Endothelial cell of umbilical vein (primary cell): Measurements from ENCODE around the gene DUSP3.

Experiments used
- EZH2 ChIP-seq: IDR thresholded peaks from 2 replicates; pipeline ENCODE4 v1.6.1; 2012; ENCODE audit warnings: borderline replicate concordance, low read depth, mild to moderate bottlenecking, moderate library complexity, low read length, inconsistent platforms; ENCODE audit not compliant: severe bottlenecking
- FOS ChIP-seq: IDR thresholded peaks from 2 replicates; pipeline ENCODE4 v1.6.1; 2011; ENCODE audit warnings: mild to moderate bottlenecking, low read length, moderate library complexity, borderline replicate concordance; ENCODE audit not compliant: insufficient read depth
- GATA2 ChIP-seq: IDR thresholded peaks from 2 replicates; pipeline ENCODE4 v1.7.0; 2011; ENCODE audit warnings: low read depth, mild to moderate bottlenecking, moderate library complexity, mixed read lengths, low read length; ENCODE audit not compliant: insufficient read length, insufficient read depth
- JUN ChIP-seq: IDR thresholded peaks from 2 replicates; pipeline ENCODE4 v1.6.1; 2011; ENCODE audit warnings: borderline replicate concordance, low read depth; ENCODE audit not compliant: insufficient read length, insufficient read depth
- MYC ChIP-seq: IDR thresholded peaks from one replicate; pipeline ENCODE4 v1.6.1; 2011; ENCODE audit warnings: mild to moderate bottlenecking, low read depth, low read length
- POLR2A ChIP-seq: IDR thresholded peaks from 2 replicates; pipeline ENCODE4 v1.6.1; 2012; ENCODE audit warnings: low read depth, mild to moderate bottlenecking, control low read depth, low read length
- POLR2AphosphoS5 ChIP-seq: IDR thresholded peaks from 2 replicates; pipeline ENCODE4 v1.6.1; 2012; ENCODE audit warnings: low read depth, mild to moderate bottlenecking, control low read depth, low read length, moderate library complexity; ENCODE audit not compliant: insufficient read depth
- TF ChIP-seq, protein P1 (sequence below), 2 donors: IDR thresholded peaks; 1 replicate in 1 of 2; 2 replicates in 1 of 2; pipeline ENCODE4 v1.5.1; 2011; ENCODE audit warnings: low read length in 2 of 2, mild to moderate bottlenecking in 2 of 2, moderate library complexity in 2 of 2, control low read depth in 1 of 2, inconsistent platforms in 1 of 2, low read depth in 1 of 2; ENCODE audit not compliant: insufficient read depth in 1 of 2; ENCODE audit errors: extremely low read depth in 1 of 2
- TF ChIP-seq, protein P2 (sequence below): IDR thresholded peaks from 2 replicates; pipeline ENCODE4 v1.6.1; 2011; ENCODE audit not compliant: insufficient read depth, insufficient read length

DNA sequence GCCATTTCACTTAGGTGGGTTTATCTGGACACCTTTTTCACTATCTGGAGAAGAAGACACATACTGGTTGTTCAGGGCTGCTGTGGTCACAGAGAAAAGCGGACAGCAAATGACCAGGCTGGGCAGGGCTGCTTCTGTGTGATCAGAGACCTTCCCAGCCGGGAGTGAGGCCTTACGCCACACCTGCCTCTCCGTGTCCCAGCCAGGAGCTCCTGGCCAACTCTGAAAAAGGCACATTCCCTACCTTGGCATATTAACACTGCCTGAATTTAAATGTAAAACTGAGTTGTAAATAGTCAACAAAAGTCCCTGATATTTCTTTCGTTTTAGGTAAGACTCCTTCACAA, 11.1 kb downstream of the DUSP3 start:
- TF ChIP-seq, protein P1, sequence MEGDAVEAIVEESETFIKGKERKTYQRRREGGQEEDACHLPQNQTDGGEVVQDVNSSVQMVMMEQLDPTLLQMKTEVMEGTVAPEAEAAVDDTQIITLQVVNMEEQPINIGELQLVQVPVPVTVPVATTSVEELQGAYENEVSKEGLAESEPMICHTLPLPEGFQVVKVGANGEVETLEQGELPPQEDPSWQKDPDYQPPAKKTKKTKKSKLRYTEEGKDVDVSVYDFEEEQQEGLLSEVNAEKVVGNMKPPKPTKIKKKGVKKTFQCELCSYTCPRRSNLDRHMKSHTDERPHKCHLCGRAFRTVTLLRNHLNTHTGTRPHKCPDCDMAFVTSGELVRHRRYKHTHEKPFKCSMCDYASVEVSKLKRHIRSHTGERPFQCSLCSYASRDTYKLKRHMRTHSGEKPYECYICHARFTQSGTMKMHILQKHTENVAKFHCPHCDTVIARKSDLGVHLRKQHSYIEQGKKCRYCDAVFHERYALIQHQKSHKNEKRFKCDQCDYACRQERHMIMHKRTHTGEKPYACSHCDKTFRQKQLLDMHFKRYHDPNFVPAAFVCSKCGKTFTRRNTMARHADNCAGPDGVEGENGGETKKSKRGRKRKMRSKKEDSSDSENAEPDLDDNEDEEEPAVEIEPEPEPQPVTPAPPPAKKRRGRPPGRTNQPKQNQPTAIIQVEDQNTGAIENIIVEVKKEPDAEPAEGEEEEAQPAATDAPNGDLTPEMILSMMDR (IDR thresholded peaks at IDR 0.05; ENCODE audit: extremely low read depth in 1 of 2, insufficient read depth in 1 of 2, low read depth in 1 of 2, low read length in 2 of 2), result no peak
- TF ChIP-seq EZH2 (no peak), POLR2AphosphoS5 (no peak), POLR2A (no peak), JUN (no peak), GATA2 (no peak), FOS (no peak), MYC (no peak)
- TF ChIP-seq, protein P2, sequence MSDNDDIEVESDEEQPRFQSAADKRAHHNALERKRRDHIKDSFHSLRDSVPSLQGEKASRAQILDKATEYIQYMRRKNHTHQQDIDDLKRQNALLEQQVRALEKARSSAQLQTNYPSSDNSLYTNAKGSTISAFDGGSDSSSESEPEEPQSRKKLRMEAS, result no peak
